KOPT-K1 (cell line): Measurements from ENCODE around the gene NOL4.

Experiments used
- H3K27ac ChIP-seq: fragments of 200-600 bp; sonication (generic); 2 replicates; pipeline ENCODE4 v1.5.1; 2016; ENCODE audit warnings: antibody characterized with exemption, mild to moderate bottlenecking, low read depth, low read length; ENCODE audit not compliant: poor library complexity, severe bottlenecking
- H3K36me3 ChIP-seq: fragments of 200-600 bp; sonication (generic); 2 replicates; pipeline ENCODE4 v1.5.1; 2017; ENCODE audit warnings: antibody characterized with exemption, mild to moderate bottlenecking, low read length, moderate library complexity; ENCODE audit not compliant: insufficient read depth
- H3K9me3 ChIP-seq: fragments of 200-600 bp; sonication (generic); 2 replicates; pipeline ENCODE4 v1.5.1; 2017; ENCODE audit warnings: antibody characterized with exemption, low read length, mild to moderate bottlenecking; ENCODE audit not compliant: insufficient read depth, poor library complexity, severe bottlenecking

Gene NOL4

DNA sequence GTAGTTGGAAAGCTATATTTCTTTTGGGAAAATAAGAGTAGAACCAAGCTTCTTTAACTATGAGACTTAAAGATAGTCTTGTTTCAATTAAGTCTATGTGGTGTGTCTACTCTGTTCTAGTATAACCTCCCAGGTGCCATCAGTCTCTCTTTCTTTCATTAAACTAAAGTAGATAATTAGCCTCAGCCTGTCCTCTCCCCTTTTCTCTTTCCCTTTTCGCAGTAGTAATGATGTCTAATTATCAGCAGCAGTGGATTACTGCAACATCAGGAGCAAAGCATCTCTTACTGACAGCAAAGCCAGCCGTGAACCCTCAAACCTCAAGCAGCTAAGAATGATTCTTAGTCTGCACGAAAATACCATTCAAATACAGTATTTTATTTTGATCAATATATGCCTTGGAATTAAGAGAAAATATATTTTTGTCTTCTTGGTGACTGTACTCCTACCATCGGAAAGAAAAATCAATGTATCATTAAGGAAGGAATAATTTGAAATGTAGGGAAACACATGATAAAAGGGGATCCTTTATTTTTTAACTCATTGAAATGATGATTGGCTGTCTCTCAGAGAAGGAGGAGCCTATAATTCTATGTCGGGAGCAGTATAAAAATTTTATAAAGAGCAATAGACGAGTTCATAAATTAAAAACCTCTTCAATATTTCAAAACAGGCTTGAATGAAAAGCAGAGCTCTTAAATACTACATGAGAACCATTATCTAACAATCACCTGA, 4.5 kb downstream of the NOL4 start:
- Histone ChIP-seq H3K27ac (no peak overlapping the region), H3K36me3 (no peaks in the 10 kb centered on the region), H3K9me3 (no peaks in the 10 kb centered on the region)

DNA sequence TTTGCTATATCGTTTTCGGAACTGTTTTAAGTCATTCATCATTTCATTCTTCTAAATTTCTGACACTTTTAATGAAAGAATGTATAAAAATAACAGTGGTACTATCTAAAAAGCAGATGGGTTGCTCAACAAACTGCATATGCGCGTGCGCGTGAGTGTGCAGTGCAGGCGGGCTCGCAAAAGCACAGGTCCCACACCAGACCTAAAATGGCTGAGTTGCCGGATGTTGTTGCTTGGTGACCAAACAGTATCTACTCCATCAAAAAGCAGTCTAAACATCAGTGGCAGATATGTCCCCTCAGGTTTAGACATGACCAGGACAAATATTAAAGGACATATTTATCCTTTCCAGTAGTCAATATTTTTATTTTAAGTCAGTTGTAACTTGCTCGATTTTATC, 5.1 kb downstream of the NOL4 start:
- H3K9me3 ChIP-seq: no peaks in the 10 kb centered on the region
- H3K36me3 ChIP-seq: no peaks in the 10 kb centered on the region
- no peak overlapping the region for H3K27ac ChIP-seq

DNA sequence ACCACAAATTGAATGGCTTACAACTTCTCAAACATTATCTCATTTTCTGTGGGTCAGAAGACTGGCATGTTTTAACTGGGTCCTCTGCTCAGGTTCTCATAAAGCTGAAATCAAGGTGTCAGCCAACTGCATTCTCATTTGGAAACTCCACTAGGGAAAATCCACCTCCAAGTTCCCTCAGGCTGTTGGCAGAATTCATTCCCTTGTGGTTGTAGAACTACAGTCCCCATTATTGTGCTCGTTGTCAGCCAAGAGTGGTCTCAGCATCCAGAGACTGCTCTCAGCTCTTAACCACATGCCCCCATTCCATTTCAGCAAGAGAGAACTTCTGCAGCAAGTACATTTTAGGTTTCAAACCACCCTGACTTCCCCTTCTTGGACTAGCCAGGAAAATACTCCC, 12.2 kb downstream of the NOL4 start:
- H3K9me3 ChIP-seq: no peaks in the 10 kb centered on the region
- no peaks in the 10 kb centered on the region for H3K36me3 ChIP-seq
- no peak overlapping the region for H3K27ac ChIP-seq

DNA sequence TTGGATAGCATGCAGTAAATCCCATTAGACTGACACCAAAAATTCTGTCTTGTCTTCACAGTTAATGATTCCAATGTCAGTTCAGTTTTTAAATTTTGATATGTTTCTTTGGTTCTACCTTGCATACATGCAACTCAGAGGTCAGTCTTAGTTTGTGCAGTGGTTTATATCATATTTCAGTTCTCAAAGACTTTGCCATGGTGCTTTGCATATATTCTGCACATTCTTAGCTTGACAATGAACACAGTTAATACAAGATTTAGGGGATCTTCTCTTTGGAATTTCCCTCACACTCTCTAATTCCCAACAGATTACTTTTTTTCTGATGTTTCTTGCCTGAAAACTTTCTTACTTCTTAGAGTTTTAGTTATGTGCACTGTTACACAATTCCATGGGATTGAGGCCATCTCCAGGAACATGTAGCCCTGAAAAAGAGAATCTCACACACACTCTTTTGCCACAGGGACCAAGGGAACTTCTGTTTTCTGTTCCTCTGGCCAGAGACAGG, 17.3 kb downstream of the NOL4 start:
- Histone ChIP-seq H3K36me3 (no peaks in the 10 kb centered on the region), H3K9me3 (no peaks in the 10 kb centered on the region), H3K27ac (no peak overlapping the region)

DNA sequence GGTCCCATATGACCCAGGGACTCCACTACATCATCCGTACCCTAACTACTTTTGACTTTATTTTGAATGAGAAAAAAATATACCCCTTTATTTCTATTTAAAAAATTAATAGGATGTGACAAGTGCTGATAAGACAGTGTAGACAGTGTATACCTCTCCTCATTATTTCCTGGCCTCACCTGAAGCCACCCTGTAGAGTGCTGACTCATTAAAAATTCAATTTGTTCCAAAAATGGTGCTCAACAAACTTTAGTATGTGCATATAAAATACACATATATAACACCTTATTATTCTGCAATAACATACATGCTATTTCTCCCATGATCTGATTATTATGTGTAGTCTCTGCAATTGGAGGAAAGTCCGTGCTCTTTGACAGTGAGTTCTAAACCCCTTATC, 20.8 kb downstream of the NOL4 start:
- no peak overlapping the region for H3K27ac ChIP-seq
- no peaks in the 10 kb centered on the region for H3K9me3 ChIP-seq

DNA sequence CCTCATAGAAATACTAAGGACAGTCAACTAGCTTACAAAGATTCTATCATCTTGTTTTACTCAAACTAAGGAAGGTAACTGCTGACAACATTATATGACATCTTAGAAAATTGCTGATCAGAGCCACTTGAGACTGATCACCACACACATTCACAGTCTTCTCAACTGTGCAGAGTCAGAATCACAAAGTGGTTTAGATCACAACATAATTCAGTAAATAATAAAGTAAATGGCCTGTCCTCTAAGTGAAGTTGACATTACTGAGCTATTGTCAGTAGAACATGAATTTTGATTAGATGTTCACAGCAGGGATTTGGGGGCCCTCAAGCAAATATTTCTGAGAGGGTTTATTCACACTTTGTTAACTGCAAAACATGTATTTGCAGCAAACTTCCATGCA, 28.5 kb downstream of the NOL4 start:
- H3K27ac ChIP-seq: no peak overlapping the region

More for the DNA sequence above, 20.8 kb downstream of the NOL4 start:
- no peaks in the 10 kb centered on the region for H3K36me3 ChIP-seq

DNA sequence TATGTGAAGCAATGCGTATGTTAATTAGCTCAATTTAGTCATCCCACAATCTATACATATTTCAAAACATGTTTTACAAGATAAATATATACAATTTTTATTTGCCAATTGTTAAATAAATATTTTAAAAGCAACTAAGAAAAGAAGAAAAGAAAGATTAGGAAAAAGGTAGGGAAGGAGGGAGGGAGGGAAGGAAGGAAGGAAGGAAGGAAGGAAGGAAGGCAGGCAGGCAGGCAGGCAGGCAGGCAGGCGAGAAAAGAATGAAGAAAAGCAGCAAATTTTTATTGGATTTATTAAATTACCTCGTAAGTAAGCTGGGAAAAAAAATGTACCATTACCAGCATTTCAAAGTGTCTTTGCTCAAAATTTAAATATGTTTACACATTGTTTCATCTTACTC, 30.5 kb downstream of the NOL4 start:
- no peaks in the 10 kb centered on the region for H3K36me3 ChIP-seq
- no peak overlapping the region for H3K27ac ChIP-seq
- H3K9me3 ChIP-seq: no peaks in the 10 kb centered on the region

More for the DNA sequence above, 28.5 kb downstream of the NOL4 start:
- H3K9me3 ChIP-seq: no peaks in the 10 kb centered on the region
- no peaks in the 10 kb centered on the region for H3K36me3 ChIP-seq

DNA sequence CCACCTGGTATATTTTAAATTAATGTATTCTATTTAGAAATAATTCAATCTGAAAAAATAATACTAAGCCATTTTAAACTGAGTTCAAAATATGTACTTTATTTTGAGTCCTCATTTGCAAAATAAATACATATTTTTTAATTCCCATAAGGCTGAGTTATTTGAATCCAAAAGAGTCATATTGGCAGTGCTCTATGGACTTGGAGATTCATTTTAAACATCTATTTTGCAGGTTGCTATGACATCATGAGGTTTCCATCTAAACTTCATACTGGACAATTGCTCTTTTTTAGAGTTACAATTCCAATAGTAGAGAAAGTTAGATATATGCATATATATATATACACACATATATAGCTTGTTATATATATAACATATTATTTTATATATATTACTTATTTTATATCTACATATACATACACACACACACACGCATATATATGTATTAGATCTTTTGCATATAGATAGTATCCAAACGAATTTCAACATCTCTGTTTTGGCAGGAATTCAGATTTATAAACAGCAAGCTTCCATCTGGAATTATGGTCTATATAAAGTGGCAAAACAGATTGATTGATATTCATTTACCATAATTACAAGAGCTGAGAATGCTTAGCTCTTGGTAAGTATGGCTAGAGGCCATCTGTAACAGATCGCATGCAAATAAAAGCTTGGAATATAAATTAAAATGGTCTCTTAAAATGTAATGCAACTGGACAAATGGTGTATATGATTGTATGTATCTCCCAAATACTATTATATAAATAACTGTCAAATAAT, 34.9 kb downstream of the NOL4 start:
- Histone ChIP-seq H3K36me3 (no peaks in the 10 kb centered on the region), H3K9me3 (no peaks in the 10 kb centered on the region), H3K27ac (no peak overlapping the region)
